Small intestine (tissue), 7 donors: ENCODE results near the gene RALBP1. TPM values are rescaled to one million over a fixed set of nuclear protein-coding genes. Genes with fewer than 3 reads are reported as not detected.

Experiments used
- DNase-seq, 2 donors: peaks; one replicate each; pipeline versions ENCODE4 v3.0.0 to v3.0.0-alpha.2; 2013
- FAIRE-seq: peaks from 2 replicates; lab custom pipeline; 2012; peaks lifted over from hg19 to GRCh38; lab: Jason Lieb, UNC
- H3K27ac ChIP-seq, 3 donors: one replicate each; pipeline ENCODE4 v1.5.1; 2013; ENCODE audit warnings: low read length in 2 of 3, mild to moderate bottlenecking in 2 of 3, control low read depth in 1 of 3, inconsistent platforms in 1 of 3, low read depth in 1 of 3, moderate library complexity in 1 of 3
- H3K27me3 ChIP-seq, 3 donors: one replicate each; pipeline ENCODE4 v1.6.1; 2013; ENCODE audit warnings: low read length in 3 of 3, inconsistent platforms in 1 of 3; ENCODE audit not compliant: control insufficient read depth in 3 of 3, insufficient read depth in 3 of 3
- H3K36me3 ChIP-seq, 3 donors: one replicate each; pipeline ENCODE4 v1.6.1; 2013; ENCODE audit warnings: low read length in 3 of 3, inconsistent platforms in 1 of 3, low read depth in 1 of 3, mild to moderate bottlenecking in 1 of 3, moderate library complexity in 1 of 3; ENCODE audit not compliant: control insufficient read depth in 3 of 3, insufficient read depth in 2 of 3
- H3K4me1 ChIP-seq, 3 donors: one replicate each; pipeline ENCODE4 v1.6.1; 2013; ENCODE audit warnings: low read length in 2 of 3, inconsistent platforms in 1 of 3, low read depth in 1 of 3, mild to moderate bottlenecking in 1 of 3, moderate library complexity in 1 of 3; ENCODE audit not compliant: control insufficient read depth in 3 of 3, insufficient read depth in 2 of 3
- H3K4me3 ChIP-seq, 3 donors: one replicate each; pipeline ENCODE4 v1.5.1; 2013; ENCODE audit warnings: low read length in 3 of 3, control low read depth in 1 of 3, inconsistent platforms in 1 of 3, low read depth in 1 of 3, mild to moderate bottlenecking in 1 of 3, moderate library complexity in 1 of 3
- H3K9me3 ChIP-seq, 2 donors: one replicate each; pipeline ENCODE4 v1.6.1; 2013; ENCODE audit warnings: low read depth in 1 of 2, low read length in 1 of 2; ENCODE audit not compliant: control insufficient read depth in 2 of 2, insufficient read depth in 1 of 2
- WGBS, 3 donors: extraction: QIAGEN DNeasy Blood & Tissue Kit; methylation state at CpG; one replicate each; pipeline ENCODE4 v1.1.7; 2013; 5-methylcytosine and 5-hydroxymethylcytosine counted together
- polyA plus RNA-seq, 4 donors: library from polyadenylated mRNA; stranded (reverse) in 3 of 4; unstranded in 1 of 4; fragments of 200-250 nt in 3 of 4; fragments of 120-200 nt in 1 of 4; gene quantifications; one replicate each; pipeline versions ENCODE4 v1.2.1 to v1.2.3, GENCODE V29; 2013
- donor health status: healthy with polysubstance abuse.
- donor health status: control.
- donor health status: control.
- donor health status: Bipolar disorder and iron deficiency.
- donor health status: healthy.

The RALBP1 gene
- polyA plus RNA-seq, 4 donors, result 18.1 to 32.2 (median 25.0) TPM

GRCh38 chr18:9552191-9552590 is 76.9 kb downstream of the RALBP1 start:
- Histone ChIP-seq H3K9me3 (no peaks in the 10 kb centered on the region), H3K36me3 (peaks cover 12 to 49% (median 45%) of the 10 kb centered on the region in 3 donors), H3K27ac (no peak overlapping the region), H3K27me3 (no peaks in the 10 kb centered on the region), H3K4me3 (no peak overlapping the region), H3K4me1 (no peaks in the 10 kb centered on the region)
- WGBS, 3 donors, result 93 to 94% (median 94%) methylated on average over 3 of the region's 3 CpGs
- no peak for FAIRE-seq
- DNase-seq, result no peak

- no peak for FAIRE-seq
- H3K9me3 ChIP-seq, result no peaks in the 10 kb centered on the region
- H3K27me3 ChIP-seq, result no peaks in the 10 kb centered on the region
- peaks cover 12 to 48% (median 43%) of the 10 kb centered on the region in 3 donors for H3K36me3 ChIP-seq
- WGBS, 3 donors, result 85 to 90% (median 90%) methylated on average over 4 of the region's 4 CpGs
- DNase-seq, result no peak
- H3K4me3 ChIP-seq, result no peak overlapping the region
- H3K4me1 ChIP-seq, result peaks cover 0 to under 1% (median 0%) of the 10 kb centered on the region in 3 donors
- no peak overlapping the region for H3K27ac ChIP-seq
Measured at GRCh38 chr18:9552616-9553015, 77.3 kb downstream of the RALBP1 start.

DNA sequence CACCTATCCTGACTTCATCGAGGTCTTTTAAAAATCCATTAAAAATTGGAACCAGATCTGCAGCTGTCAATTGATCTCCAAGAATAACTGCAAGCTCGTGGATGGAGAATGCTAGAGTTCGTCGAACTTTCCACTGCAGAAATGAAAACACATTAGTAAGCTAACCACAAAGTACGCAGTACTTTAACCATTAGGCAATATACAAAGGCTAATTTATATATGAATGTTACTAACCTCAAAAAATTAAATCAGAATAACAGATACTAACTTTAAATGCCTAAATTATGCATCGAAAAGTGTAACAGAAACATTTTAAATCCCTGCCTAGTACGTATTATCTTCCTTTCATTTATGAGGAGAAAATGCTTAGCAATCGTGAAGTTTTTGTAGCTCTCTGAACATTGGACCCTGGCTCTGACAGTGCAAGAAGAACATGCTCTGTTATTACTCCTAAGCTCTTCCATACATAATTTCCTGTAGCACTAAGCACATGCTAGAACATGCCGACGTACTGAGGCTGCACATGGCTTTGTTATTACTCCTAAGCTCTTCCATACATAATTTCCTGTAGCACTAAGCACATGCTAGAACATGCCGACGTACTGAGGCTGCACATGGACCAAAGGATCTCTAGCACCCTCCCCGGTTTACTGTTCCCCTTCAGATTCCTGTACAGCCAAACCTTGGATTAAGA is 82.1 kb downstream of the RALBP1 start:
- 84 to 91% (median 88%) methylated on average over 13 of the region's 13 CpGs for WGBS, 3 donors
- Histone ChIP-seq H3K9me3 (no peaks in the 10 kb centered on the region), H3K36me3 (peaks cover 12 to 39% (median 35%) of the 10 kb centered on the region in 3 donors), H3K4me1 (peaks cover 0 to 2% (median 0%) of the 10 kb centered on the region in 3 donors), H3K27me3 (no peaks in the 10 kb centered on the region), H3K27ac (no peak overlapping the region), H3K4me3 (no peak overlapping the region)
- FAIRE-seq, result no peak
- peak in 1 of 2 donors; percentile 64 for DNase-seq

GRCh38 chr18:9558387-9559064 is 83.2 kb downstream of the RALBP1 start:
- FAIRE-seq, result no peak
- WGBS, 3 donors, result 92 to 97% (median 95%) methylated on average over 4 of the region's 4 CpGs
- H3K4me1 ChIP-seq, result peaks cover 0 to 2% (median 0%) of the 10 kb centered on the region in 3 donors
- peaks cover 9 to 40% (median 37%) of the 10 kb centered on the region in 3 donors for H3K36me3 ChIP-seq
- H3K9me3 ChIP-seq, result no peaks in the 10 kb centered on the region
- H3K4me3 ChIP-seq, result no peak overlapping the region
- no peak overlapping the region for H3K27ac ChIP-seq
- no peak for DNase-seq
- H3K27me3 ChIP-seq, result no peaks in the 10 kb centered on the region

DNA sequence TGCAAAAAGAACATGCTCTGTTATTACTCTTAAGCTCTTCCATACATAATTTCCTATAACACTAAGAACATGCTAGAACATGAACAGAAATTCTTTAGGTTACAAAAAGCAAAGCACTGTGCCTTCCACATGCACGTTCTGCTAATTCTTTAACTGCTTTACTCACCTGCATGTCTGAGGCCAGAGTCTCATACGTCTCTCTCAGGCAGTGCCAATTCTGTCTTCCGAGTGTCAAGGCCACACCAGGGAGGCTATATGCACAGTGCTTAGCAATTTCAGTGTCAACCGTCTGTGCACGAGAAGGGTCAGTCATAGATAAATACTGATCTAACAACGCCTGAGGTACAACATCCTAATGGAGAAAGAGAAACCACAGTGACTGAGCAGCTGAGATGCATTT is 83.9 kb downstream of the RALBP1 start:
- Histone ChIP-seq H3K4me3 (no peak overlapping the region), H3K27ac (no peak overlapping the region), H3K36me3 (peaks cover 5 to 36% (median 35%) of the 10 kb centered on the region in 3 donors), H3K4me1 (peaks cover 0 to 2% (median 0%) of the 10 kb centered on the region in 3 donors), H3K27me3 (no peaks in the 10 kb centered on the region), H3K9me3 (no peaks in the 10 kb centered on the region)
- DNase-seq, result no peak
- 89 to 94% (median 93%) methylated on average over 6 of the region's 6 CpGs for WGBS, 3 donors
- FAIRE-seq, result no peak

GRCh38 chr18:9561759-9562158 is 86.4 kb downstream of the RALBP1 start:
- no peaks in the 10 kb centered on the region for H3K27me3 ChIP-seq

DNA sequence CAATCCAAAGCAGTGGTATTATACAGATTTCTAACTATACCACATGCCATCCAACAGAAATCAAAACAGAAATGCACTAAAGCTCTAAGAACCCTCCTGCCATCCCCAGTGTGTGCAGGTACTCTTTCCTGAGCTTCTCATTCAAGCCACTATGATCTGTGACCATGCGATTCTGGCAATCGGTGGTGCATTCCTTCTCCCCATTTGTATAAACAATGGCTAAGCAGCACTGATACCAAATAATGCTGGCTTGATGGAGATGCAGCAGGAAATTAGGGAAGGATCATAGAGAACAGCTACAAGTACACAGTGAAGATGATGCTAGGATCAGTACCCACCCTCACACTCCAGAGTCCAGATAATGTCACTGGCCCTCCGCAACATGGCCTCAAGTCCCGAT is 87.3 kb downstream of the RALBP1 start:
- 81 to 92% (median 84%) methylated on average over 4 of the region's 4 CpGs for WGBS, 3 donors
- Histone ChIP-seq H3K27ac (no peak overlapping the region), H3K9me3 (no peaks in the 10 kb centered on the region), H3K4me3 (no peak overlapping the region), H3K4me1 (peaks cover 0 to 2% (median 0%) of the 10 kb centered on the region in 3 donors), H3K27me3 (no peaks in the 10 kb centered on the region), H3K36me3 (peaks cover 0 to 35% (median 21%) of the 10 kb centered on the region in 3 donors)
- FAIRE-seq (no peak), DNase-seq (no peak)

More at GRCh38 chr18:9561759-9562158, 86.4 kb downstream of the RALBP1 start:
- Histone ChIP-seq H3K4me1 (peaks cover 0 to 2% (median 0%) of the 10 kb centered on the region in 3 donors), H3K27ac (no peak overlapping the region), H3K4me3 (no peak overlapping the region), H3K9me3 (no peaks in the 10 kb centered on the region), H3K36me3 (peaks cover under 1 to 35% (median 23%) of the 10 kb centered on the region in 3 donors)
- no peak for DNase-seq
- no peak for FAIRE-seq
- 85 to 94% (median 91%) methylated on average over 2 of the region's 2 CpGs for WGBS, 3 donors

- FAIRE-seq, result no peak
- no peaks in the 10 kb centered on the region for H3K9me3 ChIP-seq
- WGBS, 3 donors, result 92 to 97% (median 94%) methylated on average over 4 of the region's 4 CpGs
- H3K27me3 ChIP-seq, result no peaks in the 10 kb centered on the region
- no peaks in the 10 kb centered on the region for H3K4me1 ChIP-seq
- peaks cover 0 to 38% (median 23%) of the 10 kb centered on the region in 3 donors for H3K36me3 ChIP-seq
- no peak overlapping the region for H3K4me3 ChIP-seq
- no peak for DNase-seq
- H3K27ac ChIP-seq, result no peak overlapping the region
Measured at GRCh38 chr18:9563331-9563730, 88.0 kb downstream of the RALBP1 start.
